ENCODE data around the gene MRPL30. TPM values are rescaled to one million over a fixed set of nuclear protein-coding genes. Genes with fewer than 3 reads are reported as not detected.

MRPL30 gene
- total RNA-seq, 1 donor from 2014 or later = 18.8 TPM

DNA sequence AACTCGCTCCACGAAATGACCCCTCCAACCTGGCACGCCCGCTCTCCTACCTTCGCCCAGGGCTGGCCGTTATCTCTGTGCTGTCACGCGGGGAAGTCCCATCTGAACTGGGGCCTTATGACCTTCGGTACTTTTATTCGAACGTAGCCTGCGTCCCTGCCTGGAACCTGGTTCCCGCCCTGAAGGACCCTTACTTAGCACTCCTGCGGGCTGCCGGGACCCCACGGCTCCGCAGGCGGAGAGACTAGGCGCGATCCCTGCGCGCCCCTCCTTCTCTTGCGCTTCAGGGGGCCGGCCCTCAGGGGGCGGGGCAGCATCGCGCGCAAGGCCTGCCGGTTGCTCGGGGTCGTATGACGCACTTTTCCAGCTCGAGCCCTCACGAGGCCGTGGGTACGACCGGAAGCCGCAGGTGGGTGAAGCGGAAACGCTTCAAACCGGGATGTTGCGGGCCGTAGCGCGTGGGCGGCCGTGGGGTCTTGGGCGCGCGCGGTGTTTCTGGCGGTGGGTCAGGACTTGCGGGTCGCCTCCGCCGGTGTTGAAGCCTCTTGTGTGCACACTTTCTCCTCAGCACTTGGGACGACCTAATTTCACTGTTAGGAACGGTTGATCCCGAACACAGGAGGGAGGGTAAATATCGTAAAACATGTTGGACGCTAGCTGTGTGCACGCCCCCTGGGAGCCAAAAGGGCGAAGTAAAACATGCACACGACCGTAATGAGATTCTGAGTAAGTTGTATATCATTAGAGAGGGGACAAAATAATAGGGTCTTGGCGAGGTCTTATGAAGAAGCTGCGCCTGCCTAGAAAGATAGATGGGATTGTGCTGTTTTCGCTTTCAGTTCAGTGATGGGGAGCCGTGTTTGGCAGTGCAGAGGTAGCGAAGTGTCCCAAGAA, 26.1 kb upstream of the MRPL30 start, which contains the start of the genes LIPT1 and TSGA10:
Gene LIPT1, plus strand, starts transcription at position 325 of the 894 bp plus-strand sequence. CDS start 6,991 bp downstream, outside the sequence.
Gene TSGA10, minus strand, starts transcription at position 300 of the 894 bp plus-strand sequence. CDS start 45,503 bp downstream, outside the sequence.
- DNase-seq (peak; percentile 97), ATAC-seq (peak; percentile 100)
- H3K4me3 ChIP-seq = peak within 1 kb of the TSS; percentile 67
- intact Hi-C loops (cut with DNase I) = no loop called here
- H3K4me1 ChIP-seq = peaks cover 15% of the 10 kb centered on the region
- TF ChIP-seq, protein P1, sequence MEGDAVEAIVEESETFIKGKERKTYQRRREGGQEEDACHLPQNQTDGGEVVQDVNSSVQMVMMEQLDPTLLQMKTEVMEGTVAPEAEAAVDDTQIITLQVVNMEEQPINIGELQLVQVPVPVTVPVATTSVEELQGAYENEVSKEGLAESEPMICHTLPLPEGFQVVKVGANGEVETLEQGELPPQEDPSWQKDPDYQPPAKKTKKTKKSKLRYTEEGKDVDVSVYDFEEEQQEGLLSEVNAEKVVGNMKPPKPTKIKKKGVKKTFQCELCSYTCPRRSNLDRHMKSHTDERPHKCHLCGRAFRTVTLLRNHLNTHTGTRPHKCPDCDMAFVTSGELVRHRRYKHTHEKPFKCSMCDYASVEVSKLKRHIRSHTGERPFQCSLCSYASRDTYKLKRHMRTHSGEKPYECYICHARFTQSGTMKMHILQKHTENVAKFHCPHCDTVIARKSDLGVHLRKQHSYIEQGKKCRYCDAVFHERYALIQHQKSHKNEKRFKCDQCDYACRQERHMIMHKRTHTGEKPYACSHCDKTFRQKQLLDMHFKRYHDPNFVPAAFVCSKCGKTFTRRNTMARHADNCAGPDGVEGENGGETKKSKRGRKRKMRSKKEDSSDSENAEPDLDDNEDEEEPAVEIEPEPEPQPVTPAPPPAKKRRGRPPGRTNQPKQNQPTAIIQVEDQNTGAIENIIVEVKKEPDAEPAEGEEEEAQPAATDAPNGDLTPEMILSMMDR (IDR thresholded peaks at IDR 0.05) = no peak
- peak within 1 kb of the TSS; percentile 90 for H3K27ac ChIP-seq
- H3K9me3 ChIP-seq = no peaks in the 10 kb centered on the region
- H3K27me3 ChIP-seq = no peaks in the 10 kb centered on the region
- H3K36me3 ChIP-seq = peaks cover 10% of the 10 kb centered on the region

DNA sequence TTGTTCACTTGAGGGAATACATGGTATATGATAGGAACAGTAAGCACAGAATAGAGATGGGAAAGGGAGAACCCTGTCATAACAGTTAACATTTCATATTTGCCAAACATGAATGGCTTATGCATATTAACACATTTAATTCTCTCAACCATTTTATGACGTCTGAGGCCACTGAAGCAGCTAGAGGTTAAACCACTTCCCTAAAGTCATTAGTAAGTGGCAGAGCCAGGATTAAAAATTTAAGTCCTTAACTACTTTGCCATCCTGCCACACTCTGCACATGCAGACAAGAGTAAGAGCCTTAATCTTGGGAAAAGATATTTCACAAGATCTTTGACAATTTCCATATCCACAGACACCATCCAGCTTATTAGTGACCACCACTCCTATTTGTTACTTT, 24.1 kb upstream of the MRPL30 start:
- no peaks in the 10 kb centered on the region for H3K27me3 ChIP-seq
- peaks cover 15% of the 10 kb centered on the region for H3K4me1 ChIP-seq
- intact Hi-C loops (cut with DNase I) = no loop called here
- no peak for ATAC-seq
- no peaks in the 10 kb centered on the region for H3K9me3 ChIP-seq
- DNase-seq = no peak
- H3K27ac ChIP-seq = no peak overlapping the region
- no peak overlapping the region for H3K4me3 ChIP-seq
- TF ChIP-seq, protein P1 (IDR thresholded peaks at IDR 0.05) = no peak
- H3K36me3 ChIP-seq = peaks cover 18% of the 10 kb centered on the region

- intact Hi-C loops (cut with DNase I) = no loop called here
- TF ChIP-seq, protein P1 (IDR thresholded peaks at IDR 0.05) = no peak
- H3K4me3 ChIP-seq = no peak overlapping the region
- DNase-seq (no peak), ATAC-seq (no peak)
- no peak overlapping the region for H3K27ac ChIP-seq
- H3K9me3 ChIP-seq = no peaks in the 10 kb centered on the region
- peaks cover 15% of the 10 kb centered on the region for H3K4me1 ChIP-seq
- H3K27me3 ChIP-seq = no peaks in the 10 kb centered on the region
- peaks cover 18% of the 10 kb centered on the region for H3K36me3 ChIP-seq
Measured at GRCh38 chr2:99158599-99158998, 22.4 kb upstream of the MRPL30 start.

GRCh38 chr2:99159594-99159993, 21.4 kb upstream of the MRPL30 start:
- Histone ChIP-seq H3K27ac (no peak overlapping the region), H3K36me3 (peaks cover 18% of the 10 kb centered on the region), H3K27me3 (no peaks in the 10 kb centered on the region), H3K4me3 (no peak overlapping the region), H3K9me3 (no peaks in the 10 kb centered on the region), H3K4me1 (peaks cover 8% of the 10 kb centered on the region)
- ATAC-seq (no peak), DNase-seq (no peak)
- intact Hi-C loops (cut with DNase I) = no loop called here
- TF ChIP-seq, protein P1 (IDR thresholded peaks at IDR 0.05) = no peak

- Histone ChIP-seq H3K27me3 (no peaks in the 10 kb centered on the region), H3K4me1 (no peaks in the 10 kb centered on the region), H3K9me3 (no peaks in the 10 kb centered on the region), H3K27ac (no peak overlapping the region), H3K36me3 (peaks cover 44% of the 10 kb centered on the region), H3K4me3 (no peak overlapping the region)
- no peak for DNase-seq
- TF ChIP-seq, protein P1 (IDR thresholded peaks at IDR 0.05) = no peak
- peak; percentile 97 for ATAC-seq
- intact Hi-C loops (cut with DNase I) = no loop called here
Measured at GRCh38 chr2:99166218-99166617, 14.8 kb upstream of the MRPL30 start.

Measured in upper lobe of right lung (tissue), 1 donor.